Measurements from ENCODE around the gene MCF2L2. TPM values are rescaled to one million over a fixed set of nuclear protein-coding genes. Genes with fewer than 3 reads are reported as not detected.

MCF2L2 gene
- total and polyA plus RNA-seq, 4 donors: 0.13 to 1.0 (median 0.54) TPM

- H3K27ac ChIP-seq (ENCODE audit: low read depth in 1 of 2, low read length in 2 of 2): no peak overlapping the region
- H3K4me1 ChIP-seq (ENCODE audit: control insufficient read depth in 1 of 2, insufficient read depth in 2 of 2, low read length in 2 of 2): no peaks in the 10 kb centered on the region
- H3K27me3 ChIP-seq (ENCODE audit: control insufficient read depth in 1 of 2, insufficient read depth in 2 of 2, low read length in 1 of 2): no peaks in the 10 kb centered on the region
- H3K9me3 ChIP-seq (ENCODE audit: control insufficient read depth, low read length): no peaks in the 10 kb centered on the region
- intact Hi-C loops (cut with DNase I): no loop called here
- no peak overlapping the region for H3K4me3 ChIP-seq (ENCODE audit: low read length in 2 of 2)
- H3K36me3 ChIP-seq (ENCODE audit: control insufficient read depth in 1 of 2, insufficient read depth in 2 of 2, low read length in 1 of 2): no peaks in the 10 kb centered on the region
- no peak for ATAC-seq (ENCODE audit: low FRiP score)
- 95% methylated on average over 2 of the region's 2 CpGs for WGBS, 2 donors
- no peak for DNase-seq
Observed at GRCh38 chr3:183340222-183340621, 88.2 kb downstream of the MCF2L2 start.

DNA sequence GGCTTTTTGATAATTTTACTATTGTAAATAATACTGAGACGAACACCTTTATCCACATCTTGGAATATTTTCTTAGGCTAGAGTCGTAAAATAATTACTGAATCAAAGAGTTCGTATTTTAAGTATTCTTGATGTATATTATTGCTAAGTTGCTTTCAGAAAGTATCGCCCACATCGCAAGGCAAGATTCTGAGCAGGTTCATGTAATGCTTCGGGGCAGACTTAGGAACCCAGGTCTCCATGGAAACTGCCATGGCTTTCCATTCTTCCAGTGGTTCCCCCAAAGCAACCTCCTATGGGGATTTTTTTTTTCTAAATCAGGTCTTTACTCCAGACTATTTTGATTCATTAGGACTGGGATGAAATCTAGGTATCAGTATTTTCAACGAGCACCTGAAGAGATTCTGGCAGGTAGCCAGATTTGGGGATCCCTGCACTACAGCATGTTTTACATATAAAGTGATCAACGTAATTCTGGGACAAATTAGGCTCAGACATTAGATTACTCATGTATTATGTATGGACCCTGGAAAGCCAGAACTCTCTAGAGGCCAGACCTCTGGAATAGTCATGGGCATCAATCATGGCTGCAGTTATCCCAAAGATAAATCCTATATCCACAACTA lies 88.8 kb downstream of the MCF2L2 start:
- no peaks in the 10 kb centered on the region for H3K36me3 ChIP-seq (ENCODE audit: control insufficient read depth in 1 of 2, insufficient read depth in 2 of 2, low read length in 1 of 2)
- ATAC-seq (ENCODE audit: low FRiP score) (no peak), DNase-seq (no peak)
- no peaks in the 10 kb centered on the region for H3K27me3 ChIP-seq (ENCODE audit: control insufficient read depth in 1 of 2, insufficient read depth in 2 of 2, low read length in 1 of 2)
- WGBS, 2 donors: 91 to 93% methylated on average over 8 of the region's 8 CpGs
- no peak overlapping the region for H3K4me3 ChIP-seq (ENCODE audit: low read length in 2 of 2)
- no peaks in the 10 kb centered on the region for H3K9me3 ChIP-seq (ENCODE audit: control insufficient read depth, low read length)
- no peaks in the 10 kb centered on the region for H3K4me1 ChIP-seq (ENCODE audit: control insufficient read depth in 1 of 2, insufficient read depth in 2 of 2, low read length in 2 of 2)
- no peak overlapping the region for H3K27ac ChIP-seq (ENCODE audit: low read depth in 1 of 2, low read length in 2 of 2)
- intact Hi-C loops (cut with DNase I): no loop called here

GRCh38 chr3:183338520-183338919 lies 89.9 kb downstream of the MCF2L2 start:
- Histone ChIP-seq H3K9me3 (ENCODE audit: control insufficient read depth, low read length) (no peaks in the 10 kb centered on the region), H3K4me1 (ENCODE audit: control insufficient read depth in 1 of 2, insufficient read depth in 2 of 2, low read length in 2 of 2) (no peaks in the 10 kb centered on the region), H3K4me3 (ENCODE audit: low read length in 2 of 2) (no peak overlapping the region), H3K27me3 (ENCODE audit: control insufficient read depth in 1 of 2, insufficient read depth in 2 of 2, low read length in 1 of 2) (no peaks in the 10 kb centered on the region), H3K36me3 (ENCODE audit: control insufficient read depth in 1 of 2, insufficient read depth in 2 of 2, low read length in 1 of 2) (no peaks in the 10 kb centered on the region), H3K27ac (ENCODE audit: low read depth in 1 of 2, low read length in 2 of 2) (no peak overlapping the region)
- WGBS, 2 donors: 88 to 95% methylated on average over 7 of the region's 7 CpGs
- no peak for ATAC-seq (ENCODE audit: low FRiP score)
- intact Hi-C loops (cut with DNase I): no loop called here
- no peak for DNase-seq

GRCh38 chr3:183332487-183332886 lies 95.9 kb downstream of the MCF2L2 start:
- intact Hi-C loops (cut with DNase I): no loop called here
- no peak overlapping the region for H3K27ac ChIP-seq (ENCODE audit: low read depth in 1 of 2, low read length in 2 of 2)
- WGBS, 2 donors: 80 to 90% methylated on average over 8 of the region's 8 CpGs
- no peaks in the 10 kb centered on the region for H3K27me3 ChIP-seq (ENCODE audit: control insufficient read depth in 1 of 2, insufficient read depth in 2 of 2, low read length in 1 of 2)
- no peaks in the 10 kb centered on the region for H3K4me1 ChIP-seq (ENCODE audit: control insufficient read depth in 1 of 2, insufficient read depth in 2 of 2, low read length in 2 of 2)
- no peaks in the 10 kb centered on the region for H3K9me3 ChIP-seq (ENCODE audit: control insufficient read depth, low read length)
- DNase-seq (no peak), ATAC-seq (ENCODE audit: low FRiP score) (no peak)
- H3K36me3 ChIP-seq (ENCODE audit: control insufficient read depth in 1 of 2, insufficient read depth in 2 of 2, low read length in 1 of 2): no peaks in the 10 kb centered on the region
- no peak overlapping the region for H3K4me3 ChIP-seq (ENCODE audit: low read length in 2 of 2)

- Histone ChIP-seq H3K4me3 (ENCODE audit: low read length in 2 of 2) (no peak overlapping the region), H3K27ac (ENCODE audit: low read depth in 1 of 2, low read length in 2 of 2) (no peak overlapping the region), H3K27me3 (ENCODE audit: control insufficient read depth in 1 of 2, insufficient read depth in 2 of 2, low read length in 1 of 2) (no peaks in the 10 kb centered on the region), H3K4me1 (ENCODE audit: control insufficient read depth in 1 of 2, insufficient read depth in 2 of 2, low read length in 2 of 2) (no peaks in the 10 kb centered on the region), H3K9me3 (ENCODE audit: control insufficient read depth, low read length) (no peaks in the 10 kb centered on the region), H3K36me3 (ENCODE audit: control insufficient read depth in 1 of 2, insufficient read depth in 2 of 2, low read length in 1 of 2) (no peaks in the 10 kb centered on the region)
- intact Hi-C loops (cut with DNase I): no loop called here
- DNase-seq: no peak
- 77 to 79% methylated on average over 3 of the region's 3 CpGs for WGBS, 2 donors
- no peak for ATAC-seq (ENCODE audit: low FRiP score)
Observed at GRCh38 chr3:183331498-183331897, 96.9 kb downstream of the MCF2L2 start.

GRCh38 chr3:183330881-183331280 lies 97.5 kb downstream of the MCF2L2 start:
- Histone ChIP-seq H3K9me3 (ENCODE audit: control insufficient read depth, low read length) (no peaks in the 10 kb centered on the region), H3K4me3 (ENCODE audit: low read length in 2 of 2) (no peak overlapping the region), H3K27me3 (ENCODE audit: control insufficient read depth in 1 of 2, insufficient read depth in 2 of 2, low read length in 1 of 2) (no peaks in the 10 kb centered on the region), H3K36me3 (ENCODE audit: control insufficient read depth in 1 of 2, insufficient read depth in 2 of 2, low read length in 1 of 2) (no peaks in the 10 kb centered on the region), H3K27ac (ENCODE audit: low read depth in 1 of 2, low read length in 2 of 2) (no peak overlapping the region), H3K4me1 (ENCODE audit: control insufficient read depth in 1 of 2, insufficient read depth in 2 of 2, low read length in 2 of 2) (no peaks in the 10 kb centered on the region)
- DNase-seq (no peak), ATAC-seq (ENCODE audit: low FRiP score) (no peak)
- WGBS, 2 donors: 83 to 91% methylated on average over 3 of the region's 3 CpGs
- intact Hi-C loops (cut with DNase I): no loop called here

GRCh38 chr3:183329543-183329942 lies 98.9 kb downstream of the MCF2L2 start:
- DNase-seq: no peak
- WGBS, 2 donors: 95 to 96% methylated on average over 1 of the region's 1 CpG

DNA sequence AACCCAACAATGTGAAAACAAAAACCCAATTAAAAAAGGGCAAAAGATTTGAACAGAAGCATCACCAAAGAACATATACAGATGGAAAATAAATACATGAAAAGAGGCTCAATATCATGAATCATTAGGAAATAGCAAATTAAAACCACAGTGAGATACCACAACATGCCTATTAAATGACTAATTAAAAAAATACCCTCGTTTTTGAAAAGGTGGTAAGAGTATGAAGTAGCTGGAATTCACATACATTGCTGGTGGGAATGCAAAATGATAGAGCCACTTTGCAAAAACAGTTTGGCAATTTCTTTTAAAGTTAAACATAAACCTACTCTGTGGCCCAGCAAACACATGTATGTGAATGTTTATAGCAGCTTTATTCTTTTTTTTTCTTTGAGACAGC lies 99.6 kb downstream of the MCF2L2 start:
- DNase-seq (no peak), ATAC-seq (ENCODE audit: low FRiP score) (no peak)
- Histone ChIP-seq H3K27ac (ENCODE audit: low read depth in 1 of 2, low read length in 2 of 2) (no peak overlapping the region), H3K36me3 (ENCODE audit: control insufficient read depth in 1 of 2, insufficient read depth in 2 of 2, low read length in 1 of 2) (no peaks in the 10 kb centered on the region), H3K27me3 (ENCODE audit: control insufficient read depth in 1 of 2, insufficient read depth in 2 of 2, low read length in 1 of 2) (no peaks in the 10 kb centered on the region), H3K4me1 (ENCODE audit: control insufficient read depth in 1 of 2, insufficient read depth in 2 of 2, low read length in 2 of 2) (no peaks in the 10 kb centered on the region), H3K9me3 (ENCODE audit: control insufficient read depth, low read length) (no peaks in the 10 kb centered on the region), H3K4me3 (ENCODE audit: low read length in 2 of 2) (no peak overlapping the region)
- intact Hi-C loops (cut with DNase I): no loop called here
- WGBS, 2 donors: 11 to 18% methylated on average over 1 of the region's 1 CpG

More at GRCh38 chr3:183329543-183329942, 98.9 kb downstream of the MCF2L2 start:
- ATAC-seq (ENCODE audit: low FRiP score): no peak
- intact Hi-C loops (cut with DNase I): no loop called here
- Histone ChIP-seq H3K27ac (ENCODE audit: low read depth in 1 of 2, low read length in 2 of 2) (no peak overlapping the region), H3K36me3 (ENCODE audit: control insufficient read depth in 1 of 2, insufficient read depth in 2 of 2, low read length in 1 of 2) (no peaks in the 10 kb centered on the region), H3K4me3 (ENCODE audit: low read length in 2 of 2) (no peak overlapping the region), H3K4me1 (ENCODE audit: control insufficient read depth in 1 of 2, insufficient read depth in 2 of 2, low read length in 2 of 2) (no peaks in the 10 kb centered on the region), H3K27me3 (ENCODE audit: control insufficient read depth in 1 of 2, insufficient read depth in 2 of 2, low read length in 1 of 2) (no peaks in the 10 kb centered on the region), H3K9me3 (ENCODE audit: control insufficient read depth, low read length) (no peaks in the 10 kb centered on the region)

DNA sequence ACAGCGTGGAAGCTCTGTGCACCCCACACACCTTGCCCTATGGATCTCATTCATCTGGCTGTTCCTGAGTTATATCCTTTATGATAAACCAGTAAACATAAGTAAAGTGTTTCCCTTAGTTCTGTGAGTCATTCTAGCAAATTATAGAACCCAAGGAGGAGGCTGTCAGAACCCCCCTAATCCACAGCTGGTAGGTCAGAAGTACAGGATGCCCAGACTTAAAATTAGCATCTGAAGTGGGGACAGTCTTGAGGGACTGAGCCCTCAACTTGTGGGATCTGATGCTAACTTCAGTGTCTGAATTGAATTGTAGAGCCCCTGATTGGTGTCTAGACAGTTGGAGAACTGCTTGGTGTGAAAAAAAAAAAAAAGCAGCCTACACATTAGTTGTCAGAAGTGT lies 100.3 kb downstream of the MCF2L2 start:
- no peak for DNase-seq
- Histone ChIP-seq H3K27me3 (ENCODE audit: control insufficient read depth in 1 of 2, insufficient read depth in 2 of 2, low read length in 1 of 2) (no peaks in the 10 kb centered on the region), H3K4me1 (ENCODE audit: control insufficient read depth in 1 of 2, insufficient read depth in 2 of 2, low read length in 2 of 2) (no peaks in the 10 kb centered on the region), H3K4me3 (ENCODE audit: low read length in 2 of 2) (no peak overlapping the region), H3K9me3 (ENCODE audit: control insufficient read depth, low read length) (no peaks in the 10 kb centered on the region), H3K36me3 (ENCODE audit: control insufficient read depth in 1 of 2, insufficient read depth in 2 of 2, low read length in 1 of 2) (no peaks in the 10 kb centered on the region), H3K27ac (ENCODE audit: low read depth in 1 of 2, low read length in 2 of 2) (no peak overlapping the region)
- no peak for ATAC-seq (ENCODE audit: low FRiP score)
- intact Hi-C loops (cut with DNase I): no loop called here
- WGBS, 2 donors: 92 to 97% methylated on average over 1 of the region's 1 CpG
